ENCODE measurements around the gene NEUROD4.

NEUROD4 gene

DNA sequence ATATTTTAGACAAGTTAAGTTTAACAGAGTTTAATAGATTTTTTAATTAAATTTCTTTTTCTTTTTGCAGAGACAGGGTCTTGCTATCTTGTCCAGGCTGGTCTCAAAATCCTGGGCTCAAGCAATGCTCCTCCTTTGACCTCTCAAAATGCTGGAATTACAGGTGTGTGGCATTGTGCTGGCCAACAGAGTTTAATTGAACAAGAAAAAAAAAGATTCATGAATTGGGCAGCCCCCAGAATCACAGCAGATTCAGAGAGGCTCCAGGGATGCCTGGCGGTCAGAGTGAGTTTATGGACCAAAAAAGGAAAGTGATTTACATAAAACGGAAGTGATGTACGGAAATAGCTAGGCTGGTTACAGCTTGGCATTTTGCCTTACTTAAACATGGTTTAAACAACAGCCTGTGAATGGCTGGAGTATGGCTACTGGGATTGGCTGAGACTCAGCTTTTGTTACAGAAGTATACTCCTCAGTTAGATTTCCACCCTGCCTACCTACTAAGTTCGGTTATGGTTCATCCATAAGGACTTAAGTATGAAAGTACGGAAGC lies 20.7 kb upstream of the NEUROD4 start:
- no peak for DNase-seq

DNA sequence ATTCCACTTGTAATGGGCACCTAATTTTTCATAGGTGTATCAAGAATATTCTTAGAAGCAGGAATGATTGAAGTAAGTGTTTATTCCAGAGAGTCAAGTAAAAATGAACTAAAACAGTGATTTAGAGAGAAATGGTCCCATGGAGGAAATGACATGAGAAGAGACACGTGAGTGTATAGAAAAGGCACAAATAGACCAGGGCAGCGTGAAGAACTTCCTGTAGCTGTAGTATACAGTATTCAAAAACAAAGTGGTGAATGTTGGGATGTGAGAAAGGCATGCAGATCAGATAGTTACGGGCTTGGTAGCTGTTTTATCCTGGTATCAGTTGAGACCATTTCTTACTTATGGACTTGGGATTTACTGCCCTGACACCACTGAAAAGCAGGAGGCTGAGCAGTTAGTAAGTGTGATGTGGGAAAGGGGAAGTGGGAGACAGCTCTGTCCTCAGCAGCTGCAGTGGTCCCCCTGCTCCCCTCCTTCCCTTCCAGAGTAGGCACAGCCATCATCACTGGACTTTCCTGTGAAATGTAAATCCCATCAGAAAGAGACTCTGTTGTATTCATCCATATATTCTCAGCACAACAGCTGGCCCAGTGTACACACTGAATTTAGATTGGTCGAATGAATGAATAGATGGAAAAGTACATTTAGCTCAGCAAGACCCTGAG lies 18.4 kb upstream of the NEUROD4 start:
- no peak for DNase-seq

DNA sequence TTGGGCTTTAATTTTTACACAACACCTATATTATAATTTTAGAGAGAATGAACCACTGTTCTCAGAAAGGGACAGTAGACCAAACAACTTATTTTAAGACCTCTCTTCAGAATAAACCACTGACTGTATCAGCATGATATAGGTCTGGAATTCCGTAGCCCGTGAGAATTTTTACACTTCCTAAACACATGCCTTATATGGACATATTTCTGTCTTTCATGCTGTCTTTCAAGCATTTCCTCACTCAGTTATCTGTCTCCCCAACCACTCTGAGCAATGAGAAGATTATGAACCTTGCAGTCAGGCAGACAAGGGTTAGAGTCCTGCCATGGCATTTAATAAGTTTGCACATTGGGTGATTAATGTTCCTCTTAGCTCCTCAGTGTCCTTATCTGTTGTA lies 17.4 kb upstream of the NEUROD4 start:
- no peak for DNase-seq

DNA sequence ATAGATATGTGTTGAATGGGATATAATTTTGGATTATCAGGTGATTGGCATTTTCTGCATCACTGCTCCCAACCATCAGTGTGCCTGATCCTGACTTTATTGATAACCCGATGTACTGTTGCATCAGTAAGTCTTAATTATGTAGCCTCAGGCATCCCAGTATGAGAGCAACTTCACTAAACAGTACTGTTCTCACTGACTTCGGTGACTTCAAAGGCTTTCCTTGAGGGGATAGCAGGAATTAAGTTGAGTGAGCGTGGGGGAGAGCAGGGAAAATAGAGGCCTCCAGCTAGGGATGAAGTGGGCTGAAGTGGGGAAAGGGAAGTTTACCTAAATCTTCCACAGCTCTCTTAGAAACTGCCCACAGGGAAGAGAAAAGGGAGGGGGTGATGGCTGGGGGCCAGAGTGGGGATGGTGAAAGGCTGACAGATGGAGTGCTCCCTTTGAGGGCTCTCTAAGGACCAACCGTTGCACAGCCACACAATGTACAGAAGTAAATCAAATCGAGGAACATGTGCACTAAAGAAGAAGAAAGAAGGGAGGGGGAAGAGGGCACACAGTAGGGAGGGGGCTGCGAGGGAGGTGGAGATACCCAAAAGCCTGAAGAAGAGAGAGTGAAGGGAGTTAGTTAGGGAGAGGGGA lies 10.7 kb upstream of the NEUROD4 start:
- DNase-seq, result no peak

DNA sequence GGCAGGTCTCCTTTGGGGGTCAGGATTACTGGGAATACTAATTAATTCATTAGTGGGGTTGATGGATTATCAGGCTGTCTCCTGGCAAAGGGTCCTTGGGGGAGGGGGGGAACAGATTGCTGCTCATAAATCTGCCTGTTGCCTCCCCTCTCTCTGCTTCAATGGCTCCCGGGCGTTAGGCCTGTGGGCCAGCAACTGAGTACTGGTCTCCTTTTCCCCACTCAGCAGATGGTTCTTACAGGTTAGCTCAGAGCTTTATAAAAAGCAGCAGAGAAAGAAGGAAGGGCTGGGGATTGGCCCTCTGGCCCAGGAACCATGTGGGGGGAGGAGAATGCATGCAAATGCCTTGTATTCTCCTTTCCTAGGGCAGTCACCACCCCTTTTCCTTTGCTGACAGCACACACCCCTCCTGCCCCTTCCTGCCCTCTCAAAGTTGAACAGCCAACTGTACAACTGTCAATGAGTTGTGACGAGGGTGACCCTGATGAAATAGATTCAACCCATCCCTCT lies 2.3 kb upstream of the NEUROD4 start:
- no peak for DNase-seq

DNA sequence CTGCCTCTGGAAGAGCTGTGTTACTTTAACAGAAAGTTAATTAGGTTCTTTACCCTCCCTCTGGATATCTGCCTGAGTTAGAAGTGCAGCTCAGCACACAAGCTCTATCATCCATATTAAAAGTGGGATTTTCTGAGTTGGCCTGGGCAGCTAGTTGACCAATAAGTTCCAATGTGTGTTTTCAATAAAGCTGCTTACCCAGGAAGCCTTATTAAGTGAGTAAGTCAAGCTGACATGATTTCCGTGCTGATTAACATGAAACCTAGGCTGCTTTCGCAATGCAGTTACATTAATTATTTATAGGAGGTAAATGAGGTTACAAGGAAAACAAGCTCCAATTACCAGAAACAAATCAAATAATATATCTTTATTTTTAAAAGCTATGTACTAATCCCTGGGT lies 4.8 kb downstream of the NEUROD4 start:
- DNase-seq, result no peak

DNA sequence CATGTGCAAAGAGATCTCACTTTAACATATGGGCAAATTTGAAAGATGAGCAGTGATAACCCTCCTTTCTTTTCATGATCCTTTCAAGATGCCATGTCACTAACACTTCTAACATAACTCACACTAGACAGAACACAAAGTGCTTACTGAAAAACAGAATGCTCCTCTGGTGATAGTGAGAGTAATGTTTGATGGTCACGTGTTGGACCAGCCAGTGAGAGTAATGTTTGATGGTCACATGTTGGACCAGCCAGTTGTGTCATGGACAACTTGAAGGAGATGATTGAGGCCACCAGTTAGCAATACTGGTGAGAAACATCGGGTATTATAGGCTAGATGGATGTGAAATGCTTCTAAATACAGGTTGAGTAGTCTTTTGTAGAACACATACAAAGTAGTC lies 5.7 kb downstream of the NEUROD4 start:
- no peak for DNase-seq

DNA sequence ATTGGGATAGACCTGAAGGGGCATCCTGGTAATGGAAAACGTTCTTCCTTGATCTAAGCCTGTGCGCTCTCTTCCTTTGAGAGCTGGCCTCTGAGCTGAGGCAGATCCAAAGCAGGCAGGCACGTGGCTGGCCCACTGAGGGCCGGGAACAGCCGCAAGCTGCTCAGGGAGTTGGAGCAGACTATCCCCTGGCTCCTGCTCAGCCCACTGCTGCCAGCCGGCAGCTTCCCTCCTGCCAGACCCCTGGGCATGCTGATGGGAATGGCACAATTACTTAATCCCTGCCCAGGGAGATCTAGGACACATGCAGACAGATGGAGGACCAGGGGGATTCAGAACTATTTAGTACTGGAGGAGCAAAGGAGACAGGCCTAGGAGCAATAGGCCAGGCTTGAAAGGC lies 14.4 kb downstream of the NEUROD4 start:
- DNase-seq, result no peak

DNA sequence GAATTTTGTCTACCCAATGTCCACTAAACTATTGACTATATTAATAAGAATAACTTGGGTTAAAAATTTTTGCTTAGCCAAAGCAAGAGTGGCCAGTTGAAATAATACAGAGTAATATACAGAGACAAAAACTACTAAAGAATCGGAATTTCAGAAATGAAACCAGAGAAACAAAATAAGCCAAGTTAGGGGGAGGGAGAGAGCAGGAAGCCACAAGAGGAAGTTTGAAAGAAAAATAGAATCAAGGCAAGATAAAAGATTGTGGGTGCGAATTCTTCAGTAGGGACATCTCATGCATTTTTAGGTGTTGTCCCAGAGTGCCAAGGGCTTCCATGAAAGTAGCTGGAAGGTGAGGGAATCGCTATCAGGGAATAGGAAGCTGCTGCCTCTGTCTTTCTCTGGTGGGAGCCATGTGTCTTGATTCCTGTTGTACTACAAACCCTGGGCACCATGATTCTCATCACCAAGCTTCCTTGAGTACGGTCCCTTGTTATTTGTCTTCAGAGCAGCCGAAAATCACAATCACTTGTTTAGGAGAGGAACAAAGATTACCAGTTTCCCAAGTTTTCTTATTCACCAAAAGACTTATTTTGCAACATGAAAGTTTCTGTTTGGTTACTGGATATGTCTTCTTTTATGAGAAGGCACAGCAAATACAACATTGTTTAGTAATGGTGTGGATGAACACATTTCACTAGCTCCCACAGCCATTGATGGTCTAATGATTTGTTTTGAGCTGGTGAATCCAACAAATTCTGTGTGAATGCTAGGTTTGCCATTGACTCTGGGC lies 16.7 kb downstream of the NEUROD4 start:
- no peak for DNase-seq

DNA sequence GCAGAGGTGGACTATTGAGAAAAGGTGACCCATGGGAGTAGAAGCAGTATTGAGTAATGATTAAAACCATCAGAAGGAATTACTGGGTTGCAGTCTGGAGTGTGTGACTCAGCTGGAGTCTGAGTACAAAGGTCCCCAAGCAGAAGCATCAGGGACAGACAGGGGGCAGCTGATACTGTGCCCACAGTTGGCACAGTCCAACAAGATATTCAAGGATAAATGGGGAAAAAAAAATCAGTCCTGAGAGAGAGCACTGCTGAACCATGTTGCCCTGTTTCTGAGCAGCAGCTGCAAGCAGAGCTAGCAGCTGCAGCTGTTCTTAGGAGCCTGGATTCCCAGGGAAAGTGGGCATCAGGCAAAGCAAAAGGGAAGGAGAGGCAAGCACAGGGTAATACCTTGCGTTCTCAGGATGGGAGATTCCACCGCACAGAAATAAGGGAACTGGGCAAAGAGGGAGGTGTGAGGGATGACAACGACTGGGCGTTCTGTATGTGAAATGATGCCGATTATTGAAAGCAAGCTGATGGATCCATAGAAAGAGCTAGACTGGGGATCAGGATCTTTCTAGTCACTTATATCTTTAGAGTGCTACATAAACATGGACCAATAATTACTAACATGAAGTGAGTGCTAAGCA lies 17.7 kb downstream of the NEUROD4 start:
- DNase-seq, result no peak

DNA sequence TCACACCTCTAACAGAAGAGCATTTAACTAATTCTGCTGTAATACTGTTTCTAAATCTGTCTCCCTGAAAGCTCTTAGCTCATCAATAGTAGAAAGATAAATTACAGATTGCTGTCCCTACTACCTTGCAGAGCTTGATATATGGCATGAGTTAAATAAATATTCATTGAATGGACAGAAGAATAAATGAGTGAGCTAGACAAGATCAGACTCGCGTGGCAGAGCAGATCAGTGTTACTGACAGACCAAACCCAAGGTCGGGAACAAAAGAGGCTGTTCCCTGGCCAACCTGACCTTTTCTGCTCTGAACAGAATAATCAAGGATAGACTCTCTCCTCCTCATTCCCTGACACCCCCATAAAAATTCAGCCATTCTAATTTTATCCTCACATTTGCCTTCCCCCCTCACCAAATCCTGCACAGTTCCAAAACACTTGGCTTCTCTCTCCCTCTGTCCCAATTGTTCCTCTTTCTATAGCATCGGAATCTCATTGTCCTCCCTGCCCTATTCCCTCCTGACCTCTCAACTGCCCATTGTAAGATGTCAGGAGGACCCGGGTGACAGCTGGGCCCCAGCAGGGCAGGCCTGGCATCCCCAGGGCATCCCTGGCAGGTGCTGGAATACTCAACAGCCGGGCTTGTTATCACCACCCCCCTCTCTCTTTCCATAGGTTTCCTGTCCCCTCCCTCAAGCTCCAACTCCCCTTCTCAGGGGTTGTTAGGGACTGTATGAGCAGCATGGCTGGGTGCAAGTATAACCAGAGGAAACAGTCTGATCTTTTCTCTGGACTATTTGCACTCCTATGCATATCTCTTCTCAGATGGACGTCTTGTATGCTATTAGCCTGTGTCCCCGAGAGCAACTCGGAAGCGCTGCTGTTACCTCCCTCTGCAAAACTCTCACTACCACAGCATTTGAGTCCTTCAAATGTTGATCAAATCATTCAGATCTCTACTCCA lies 19.9 kb downstream of the NEUROD4 start:
- no peak for DNase-seq

DNA sequence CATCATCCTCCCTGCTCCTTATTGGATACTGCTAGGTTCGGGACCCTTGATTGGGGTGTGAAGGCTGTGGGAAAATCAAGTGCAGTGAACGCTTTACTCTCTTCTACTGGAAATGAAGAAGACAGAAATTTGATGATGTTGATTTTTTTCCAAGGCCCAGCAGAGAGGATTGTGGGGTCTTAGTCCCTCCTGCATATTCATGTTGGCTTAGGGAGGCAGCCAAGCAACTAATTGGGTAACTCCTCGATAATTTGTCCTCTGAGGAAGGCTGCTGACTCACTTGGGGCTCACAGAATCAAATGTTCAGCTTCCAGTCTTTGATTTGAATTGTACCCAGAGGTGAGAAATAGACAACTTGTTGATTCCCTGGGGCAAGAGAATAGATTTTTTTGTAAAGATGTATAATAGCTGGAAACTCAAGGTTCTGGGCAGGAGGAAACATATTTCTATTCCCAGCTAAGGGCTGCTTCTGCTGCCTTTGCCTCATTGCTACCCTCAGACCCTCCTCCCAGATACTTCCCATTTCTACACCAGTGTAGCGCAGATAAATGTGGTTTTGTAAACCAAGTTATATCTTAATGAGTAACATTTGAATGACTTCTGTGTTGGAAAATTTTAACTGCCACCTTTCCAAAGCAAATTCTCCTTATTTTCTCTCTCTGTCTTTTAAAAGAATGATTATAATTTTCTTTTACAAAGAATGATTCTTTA lies 21.7 kb downstream of the NEUROD4 start:
- no peak for DNase-seq

DNA sequence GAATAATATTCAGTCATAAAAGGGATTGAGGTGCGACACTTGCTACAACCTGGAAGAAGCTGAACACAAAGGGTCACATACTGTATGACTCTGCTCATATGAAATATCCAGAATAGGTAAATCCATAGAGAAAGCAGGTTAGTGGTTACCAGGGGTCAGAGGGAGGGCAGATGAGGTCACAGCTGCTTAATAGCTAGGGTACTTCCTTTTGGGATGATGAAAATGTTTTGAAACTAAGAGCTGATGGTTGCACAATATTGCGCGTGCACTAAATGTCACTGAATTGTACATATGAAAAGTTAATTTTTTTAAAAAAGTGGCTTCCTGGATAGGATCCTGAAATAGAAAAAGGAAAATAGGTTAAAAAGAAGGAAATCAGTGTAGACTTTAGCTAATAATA lies 23.8 kb downstream of the NEUROD4 start:
- no peak for DNase-seq

DNA sequence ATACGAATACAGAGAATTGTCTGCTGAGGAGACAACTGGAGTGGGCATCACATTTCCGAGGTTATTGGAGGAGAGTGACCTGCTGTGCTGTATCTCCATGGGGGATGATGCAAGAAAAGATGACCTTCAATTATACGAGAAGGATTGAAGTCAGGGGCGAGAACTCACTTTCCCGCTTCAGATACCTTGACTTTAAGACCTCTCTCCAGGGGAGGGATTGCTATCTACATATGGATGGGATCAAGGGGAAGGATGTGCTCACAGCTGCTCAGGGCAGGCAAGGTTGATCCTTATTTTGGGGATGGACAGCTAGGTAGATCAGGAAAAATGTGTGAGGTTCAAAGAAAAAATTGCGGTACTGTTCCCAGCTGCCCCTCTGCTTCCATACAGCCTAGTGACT lies 24.4 kb downstream of the NEUROD4 start:
- DNase-seq, result no peak

DNA sequence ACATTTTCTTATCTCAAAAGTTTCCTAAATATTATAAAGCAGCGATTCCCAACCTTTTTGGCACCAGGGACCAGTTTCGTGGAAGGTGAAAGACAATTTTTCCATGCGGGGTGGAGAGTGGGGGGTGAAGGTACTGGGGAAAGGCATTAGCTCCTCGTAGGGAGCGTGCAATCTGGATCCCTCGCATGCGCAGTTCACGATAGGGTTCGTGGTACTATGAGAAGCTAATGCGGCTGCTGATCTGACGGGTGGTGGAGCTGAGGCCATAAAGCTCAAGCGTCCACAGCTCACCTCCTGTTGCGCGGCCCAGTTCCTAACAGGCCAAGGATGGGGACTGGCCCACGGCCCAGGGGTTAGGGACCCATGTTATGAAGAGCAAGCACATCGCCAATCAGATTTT lies 29.9 kb downstream of the NEUROD4 start:
- no peak for DNase-seq

DNA sequence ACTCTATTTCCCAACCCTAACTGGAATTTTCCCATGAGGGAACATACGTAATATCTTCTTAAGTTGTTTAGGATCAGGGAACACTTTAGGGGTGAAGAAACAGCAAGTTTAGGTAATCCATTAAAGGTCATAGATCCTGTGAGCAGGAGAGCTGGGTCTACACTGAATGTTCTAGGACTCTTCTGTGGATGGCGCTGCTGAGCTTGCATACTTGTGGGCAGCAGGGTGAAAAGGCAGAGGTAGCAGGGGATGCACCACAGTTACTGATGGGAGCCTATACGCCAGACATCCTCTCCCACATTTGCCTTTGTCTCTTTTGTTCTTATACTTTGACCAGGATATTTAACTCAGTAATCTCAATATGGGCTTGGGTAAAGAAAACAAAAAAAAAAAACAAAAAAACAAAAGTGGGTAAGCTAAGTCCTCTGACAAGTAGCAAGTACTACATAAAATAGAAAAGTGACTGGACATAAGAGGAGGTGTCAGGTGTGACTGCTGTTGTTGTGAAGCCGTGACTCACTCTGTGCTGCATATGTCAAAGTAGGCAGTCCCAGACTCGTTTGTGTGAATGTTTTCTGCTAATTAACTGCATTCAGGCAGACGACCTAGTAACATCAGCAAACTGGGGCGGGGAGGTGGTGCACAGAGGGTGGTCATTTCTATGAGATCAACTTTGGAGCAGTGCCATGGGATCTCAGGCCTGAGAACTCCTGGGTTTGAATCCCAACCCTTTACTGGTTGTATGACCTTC lies 31.6 kb downstream of the NEUROD4 start:
- no peak for DNase-seq

DNA sequence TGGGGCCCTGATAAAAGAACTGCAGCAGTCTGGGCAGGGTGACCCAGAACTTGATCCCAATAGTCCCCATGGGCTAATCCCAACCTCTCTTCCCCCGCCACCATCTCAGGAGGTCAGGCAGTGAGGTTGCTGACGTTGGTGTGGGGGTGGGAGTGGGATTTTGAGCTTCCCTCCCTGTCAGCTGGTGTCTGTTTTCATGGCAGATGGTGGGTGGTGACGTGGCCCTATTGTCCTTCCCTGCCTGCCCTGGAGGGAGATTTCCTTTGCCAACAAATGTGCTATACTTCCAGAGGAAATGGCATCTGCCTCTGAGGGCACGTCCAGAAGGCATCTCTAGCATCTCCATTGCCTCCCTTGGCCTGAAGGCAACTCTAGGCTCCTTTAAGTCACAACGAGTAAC lies 37.7 kb downstream of the NEUROD4 start:
- no peak for DNase-seq

DNA sequence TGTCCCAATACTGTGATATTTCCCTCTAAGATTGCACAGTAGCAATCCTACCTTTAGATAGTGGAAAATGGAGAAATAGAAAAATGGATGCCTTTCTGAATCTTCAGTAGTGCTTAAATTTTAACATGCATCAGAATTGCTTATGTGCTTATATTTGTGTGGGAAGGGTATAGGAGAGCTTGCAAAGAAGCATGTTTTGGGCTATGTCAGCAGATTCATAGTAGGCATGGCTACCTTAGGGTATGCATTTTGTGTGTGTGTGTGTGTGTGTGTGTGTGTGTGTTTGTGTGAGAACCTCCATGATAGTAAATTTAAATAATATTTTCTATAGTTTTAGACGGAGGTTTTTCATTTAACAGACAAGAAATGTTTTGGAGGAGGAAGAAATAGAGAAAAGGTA lies 38.3 kb downstream of the NEUROD4 start:
- no peak for DNase-seq

DNA sequence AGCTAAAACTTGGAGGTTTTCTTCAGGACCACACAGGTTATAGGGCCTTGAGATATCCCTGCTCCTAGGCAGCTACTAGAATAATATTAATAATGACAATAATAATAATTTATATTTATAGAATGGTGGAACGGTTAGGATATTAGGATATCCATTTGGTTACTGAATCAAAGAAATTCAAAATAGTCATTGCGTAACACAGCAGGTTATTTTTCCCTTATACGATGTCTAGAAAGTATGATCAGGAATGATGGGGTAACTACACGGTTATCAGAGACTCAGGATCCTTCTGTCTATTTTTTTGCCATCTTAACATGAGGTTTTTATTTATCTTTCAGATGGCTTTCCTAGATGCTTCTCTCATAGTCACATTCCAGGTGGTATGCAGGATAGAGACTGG lies 39.0 kb downstream of the NEUROD4 start:
- no peak for DNase-seq

DNA sequence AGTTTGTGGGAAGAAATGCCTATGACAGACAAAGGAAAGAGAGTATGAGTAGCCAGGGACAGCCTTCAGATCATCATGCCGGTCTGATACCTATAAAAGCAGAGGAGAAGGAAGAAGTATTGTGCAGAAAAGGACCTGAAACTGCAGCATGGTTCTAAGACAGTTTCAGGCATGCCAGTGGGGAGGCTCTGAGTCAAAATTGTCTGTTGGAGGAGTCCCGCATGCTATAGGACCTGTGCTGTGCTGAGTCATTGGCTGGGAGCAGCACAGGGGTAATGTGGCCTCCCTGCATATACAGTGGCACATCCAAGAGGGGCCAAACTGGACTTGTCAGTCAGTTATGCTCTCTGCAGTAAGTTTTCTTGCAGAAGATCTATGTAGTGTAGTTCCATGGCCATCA lies 40.7 kb downstream of the NEUROD4 start:
- no peak for DNase-seq

DNA sequence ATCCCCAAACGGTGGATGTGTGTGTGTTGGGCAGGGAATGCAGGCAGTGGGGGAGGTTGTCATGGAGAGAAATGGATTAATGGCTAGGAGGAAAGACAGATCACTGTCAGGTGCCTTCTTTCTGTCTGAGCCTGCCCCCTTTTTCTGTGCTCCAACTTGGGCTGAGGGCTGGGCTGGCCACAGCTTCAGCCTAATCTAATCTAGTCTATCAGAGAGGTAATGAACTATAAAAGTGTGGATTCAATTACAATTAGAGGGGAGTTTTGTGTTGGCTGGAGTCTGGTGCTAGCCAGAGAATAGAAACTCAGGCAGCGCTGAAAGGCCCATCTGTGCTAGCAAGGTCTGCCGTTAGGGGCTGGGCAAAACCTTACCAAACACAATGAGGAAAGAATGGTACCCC lies 41.2 kb downstream of the NEUROD4 start:
- DNase-seq, result no peak

All from fibroblast of skin of right quadriceps (primary cell).